Hepatic stellate cell (primary cell): Measurements from ENCODE around the gene TSEN54.
"Not testable (repeated sequence)": the region's sequence is repeated elsewhere in the genome, so short reads cannot be mapped to it uniquely, and the experiment has no call there.

Source experiments
- DNase-seq: peaks from one replicate; pipeline ENCODE4 v3.0.0; 2011; ENCODE audit warnings: low spot score

The TSEN54 gene

DNA sequence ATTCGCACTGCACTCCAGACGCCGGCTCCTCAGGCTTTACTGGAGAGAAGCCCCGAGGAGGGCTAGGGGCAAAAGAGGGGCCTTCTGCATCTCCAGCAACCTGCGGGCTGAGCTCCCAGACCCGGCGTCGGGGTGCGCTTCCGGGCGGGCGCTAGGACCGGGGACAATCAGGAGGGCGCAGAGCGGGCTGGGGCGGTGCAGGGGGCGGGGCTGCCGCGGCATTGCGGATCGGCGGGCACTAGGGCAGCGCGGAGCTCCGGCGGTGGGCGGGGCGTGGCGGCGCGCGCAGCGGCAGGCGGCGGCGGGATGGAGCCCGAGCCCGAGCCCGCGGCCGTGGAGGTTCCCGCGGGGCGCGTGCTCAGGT is at the start of gene TSEN54:
Gene TSEN54 (plus strand): TSS at position 274 of the 364 bp plus-strand sequence. CDS start 33 bp downstream, at position 307.
- peak; percentile 98 for DNase-seq

DNA sequence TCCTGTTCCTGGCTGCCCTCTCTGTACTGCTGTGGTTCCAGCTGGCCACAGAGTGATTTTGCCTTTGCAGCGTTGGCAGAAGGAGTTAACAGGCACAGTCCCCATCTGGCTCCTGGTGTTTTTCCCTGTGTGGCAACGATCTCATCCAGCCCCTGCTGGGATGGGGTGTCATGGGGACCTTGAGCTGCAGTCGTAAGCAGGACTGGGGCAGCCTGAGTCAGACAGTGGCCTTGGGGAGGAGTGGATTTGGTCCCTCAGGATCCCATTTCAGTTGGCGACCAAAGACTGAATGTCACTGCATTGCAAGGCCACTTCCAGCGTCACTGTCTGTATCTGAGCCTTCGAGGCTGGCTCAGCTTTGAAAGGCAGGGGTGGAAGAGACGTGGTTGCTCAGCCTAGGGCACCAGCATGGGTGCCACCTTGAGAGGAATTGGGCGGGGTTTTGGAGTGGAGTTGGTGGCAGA is 48.0 kb upstream of the TSEN54 start:
- DNase-seq, result no peak

DNA sequence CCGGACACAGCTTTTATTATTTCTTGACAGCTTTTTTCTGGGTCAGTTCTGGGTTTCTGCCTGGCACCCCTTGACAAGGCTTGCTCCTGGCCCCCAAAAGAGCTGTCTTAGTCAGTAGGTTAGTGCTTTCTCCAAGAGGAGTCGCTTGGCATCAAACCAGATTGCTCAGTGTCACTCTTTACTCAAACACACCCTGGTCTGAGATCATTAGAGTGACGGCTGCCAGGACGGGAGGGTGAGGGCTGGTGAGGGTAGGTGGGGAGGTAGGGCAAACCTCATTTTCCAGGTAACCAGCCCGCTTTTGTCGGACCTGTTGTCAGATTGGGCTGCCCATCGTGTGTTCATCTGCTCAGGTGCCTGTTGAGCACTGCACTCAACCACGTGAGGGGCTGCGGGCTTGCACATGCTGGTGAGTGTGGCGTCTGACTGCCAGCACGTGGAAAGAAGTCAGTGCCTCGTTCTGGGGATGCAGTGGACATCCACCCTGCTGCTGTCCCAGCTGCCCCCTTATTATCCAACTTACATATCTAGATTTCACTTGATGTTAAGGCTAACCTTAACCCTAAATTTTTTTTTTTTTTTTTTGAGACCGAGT is 47.5 kb upstream of the TSEN54 start:
- DNase-seq, result no peak

DNA sequence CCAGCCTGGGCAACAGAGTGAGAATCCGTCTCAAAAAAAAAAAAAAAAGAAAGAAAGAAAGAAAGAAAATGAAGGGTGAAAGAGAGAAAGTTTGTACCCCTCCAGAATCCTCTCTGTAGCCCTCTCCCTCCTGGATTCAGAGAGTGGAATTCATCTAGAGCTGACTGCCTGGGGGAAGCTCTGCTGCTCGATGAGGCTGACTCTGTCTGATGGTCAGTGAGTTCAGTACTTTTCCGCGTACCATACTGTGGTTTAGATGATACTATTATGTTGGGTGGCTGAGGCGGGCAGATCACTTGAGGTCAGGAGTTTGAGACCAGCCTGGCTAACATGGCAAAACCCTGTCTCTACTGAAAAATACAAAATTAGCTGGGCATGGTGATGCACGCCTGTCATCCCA is 45.1 kb upstream of the TSEN54 start:
- no peak for DNase-seq

DNA sequence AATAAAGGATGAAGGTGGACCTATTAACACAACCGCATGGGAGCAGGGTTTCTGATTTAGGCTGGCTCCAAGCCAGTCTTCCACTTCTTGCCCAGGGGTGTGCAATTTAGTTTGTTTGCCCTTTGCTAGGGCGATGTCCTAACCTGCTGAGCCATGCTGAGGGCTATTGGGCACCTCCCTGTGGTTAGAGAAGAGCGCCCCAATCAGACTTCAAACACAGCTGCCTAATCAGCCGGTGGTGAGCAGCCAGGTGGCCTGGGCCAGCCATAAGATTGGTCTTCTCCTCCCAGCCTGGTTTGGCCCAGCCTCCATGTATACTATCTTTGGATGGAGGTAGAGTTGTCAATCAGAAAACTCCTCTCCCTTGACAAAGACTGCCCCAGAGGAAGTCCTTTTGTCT is 44.2 kb upstream of the TSEN54 start:
- DNase-seq, result no peak

DNA sequence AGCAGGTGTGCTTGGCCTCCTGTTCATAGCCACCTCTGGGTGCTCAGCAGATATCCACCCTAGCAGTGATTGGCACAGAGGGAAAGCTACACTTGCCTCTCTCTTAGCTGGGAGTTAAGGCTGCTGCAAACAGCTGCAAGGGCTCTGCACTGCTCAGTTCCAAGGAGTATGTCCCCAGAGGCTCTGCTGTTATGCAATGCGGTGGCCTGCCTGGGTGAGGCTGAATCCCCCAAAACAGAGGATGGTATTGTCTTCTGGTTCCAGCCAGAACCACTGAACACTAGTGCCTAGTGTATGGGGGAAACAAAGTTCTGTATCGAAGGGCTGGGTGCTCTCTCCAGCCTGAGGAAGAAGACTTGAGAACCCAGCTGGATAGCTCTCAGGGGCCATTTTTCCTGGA is 43.1 kb upstream of the TSEN54 start:
- no peak for DNase-seq

DNA sequence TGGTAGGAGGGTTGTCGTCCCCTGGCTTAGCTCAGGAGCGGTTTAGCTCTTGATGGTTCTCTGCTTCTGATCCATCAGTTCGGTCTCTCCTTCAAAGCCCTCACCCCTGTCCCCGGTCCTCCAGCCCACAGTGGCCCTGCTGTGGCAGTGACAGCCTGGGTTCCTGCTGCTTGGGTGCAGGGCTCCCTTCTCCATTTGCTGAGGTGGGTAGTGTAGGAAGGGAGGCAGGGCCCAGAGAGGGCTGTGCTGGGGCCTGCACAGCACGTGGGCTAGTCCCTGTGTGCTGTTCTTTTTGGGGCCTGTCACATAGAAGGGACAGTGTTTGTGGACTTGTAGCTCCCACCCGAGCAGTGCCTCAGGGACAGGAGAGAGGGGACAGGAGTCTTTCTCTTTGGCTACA is 41.6 kb upstream of the TSEN54 start:
- DNase-seq, result no peak

DNA sequence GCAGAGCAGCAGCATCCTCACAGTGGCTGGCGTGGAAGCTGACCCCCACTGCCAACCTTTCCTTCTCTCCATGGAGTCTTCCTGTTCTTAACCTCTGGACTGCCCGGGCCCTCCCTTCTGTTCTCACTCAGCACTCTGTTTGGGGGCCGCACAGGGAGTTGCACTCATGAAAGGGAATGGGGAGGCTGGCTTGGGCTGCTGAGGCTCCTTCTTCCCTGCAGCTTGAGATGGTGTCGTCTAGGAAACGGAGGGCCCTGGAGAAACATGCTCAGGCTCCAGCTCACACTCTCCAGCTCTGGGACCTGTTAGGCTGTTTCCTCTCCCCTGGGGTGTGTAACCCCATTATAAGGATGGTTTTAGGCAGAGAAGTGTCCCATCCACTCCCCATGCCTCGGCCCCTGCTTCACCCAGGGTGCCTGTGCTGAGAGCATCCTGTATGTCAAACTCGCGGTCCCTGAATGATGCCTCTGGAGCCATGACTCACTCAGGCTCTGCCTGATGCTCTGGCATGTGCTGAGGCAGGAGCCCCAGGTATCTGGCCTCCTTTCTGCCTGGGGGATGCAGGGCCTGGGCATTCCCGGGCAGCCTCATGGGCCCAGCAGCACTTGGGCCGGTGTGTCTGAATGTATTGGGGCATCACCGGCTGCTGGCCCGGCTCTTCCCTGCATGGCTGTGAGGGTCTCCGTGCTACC is 41.0 kb upstream of the TSEN54 start:
- no peak for DNase-seq

DNA sequence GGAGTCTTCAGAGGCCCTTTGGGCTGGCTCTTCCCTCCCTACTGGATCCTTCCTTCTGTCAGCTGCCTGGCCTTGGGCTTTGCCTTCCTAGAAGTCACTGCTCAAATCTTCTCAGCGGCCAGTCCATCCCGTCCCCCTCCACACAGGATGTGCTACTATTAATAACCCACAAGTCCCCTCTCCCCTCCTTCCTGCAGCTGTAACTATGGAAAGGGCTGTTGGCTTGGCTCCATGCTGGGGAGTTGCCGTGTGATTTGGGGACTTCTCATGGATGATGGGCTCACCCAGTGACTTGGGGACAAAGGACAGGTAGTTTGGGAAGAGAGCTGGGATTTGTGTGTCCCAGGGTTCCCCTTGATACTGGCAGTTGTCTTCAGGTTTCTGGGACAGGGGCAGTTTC is 40.5 kb upstream of the TSEN54 start:
- peak; percentile 75 for DNase-seq

DNA sequence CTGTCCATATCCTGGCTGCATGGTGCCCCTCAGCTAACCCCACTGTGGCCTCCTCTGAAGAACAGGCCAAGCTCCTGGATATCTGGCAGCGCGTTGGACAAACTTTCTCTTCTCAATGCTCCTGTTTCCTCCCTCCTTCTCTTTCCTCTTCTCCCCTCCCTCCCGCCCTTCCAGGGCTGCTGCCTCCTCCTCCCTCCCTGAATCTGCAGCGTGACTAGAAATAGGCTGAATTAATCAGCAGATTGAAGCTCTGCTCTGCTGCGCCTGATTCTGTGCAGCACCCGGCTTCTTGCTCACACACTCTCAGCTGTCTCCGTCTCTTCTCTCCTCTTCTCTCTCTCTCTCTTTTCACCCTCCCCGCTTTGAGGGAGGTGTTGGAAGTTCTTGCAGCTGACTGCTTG is 40.1 kb upstream of the TSEN54 start:
- DNase-seq, result peak; percentile 77

DNA sequence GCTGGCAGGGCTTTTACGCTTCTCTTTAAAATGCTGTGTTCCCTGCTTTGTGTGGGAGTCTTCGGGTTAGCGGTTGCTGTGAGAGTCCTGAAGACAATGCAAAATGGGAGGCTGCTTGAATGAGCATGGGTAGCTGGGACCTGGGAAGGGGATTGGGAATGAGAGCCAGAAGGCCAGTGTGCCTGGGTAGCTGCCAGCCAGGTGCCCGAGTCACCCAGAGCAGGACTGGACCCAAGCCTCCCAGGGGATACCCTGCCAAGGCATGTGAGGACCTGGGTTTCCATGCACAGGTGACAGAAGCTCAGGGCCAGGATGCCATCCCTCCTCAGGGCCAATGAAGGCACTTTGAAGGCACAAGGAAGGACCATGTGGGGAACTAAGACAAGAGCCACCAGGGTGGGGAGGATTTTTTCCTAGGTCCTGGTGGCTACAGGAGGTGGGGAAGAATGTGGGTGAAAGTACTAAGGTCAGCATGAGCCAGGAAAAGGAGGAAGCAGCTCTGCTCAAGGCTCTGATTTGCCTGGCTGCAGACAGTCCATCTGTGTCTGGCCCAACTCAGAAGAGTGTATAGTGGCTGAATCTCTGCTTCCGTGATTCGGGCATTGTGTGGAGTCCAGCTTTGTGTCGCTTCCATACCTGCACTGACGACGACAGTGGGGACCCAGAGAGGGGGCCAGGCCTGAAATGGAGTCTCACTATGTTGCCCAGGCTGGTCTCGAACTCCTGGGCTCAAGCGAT is 39.4 kb upstream of the TSEN54 start:
- DNase-seq, result no peak

DNA sequence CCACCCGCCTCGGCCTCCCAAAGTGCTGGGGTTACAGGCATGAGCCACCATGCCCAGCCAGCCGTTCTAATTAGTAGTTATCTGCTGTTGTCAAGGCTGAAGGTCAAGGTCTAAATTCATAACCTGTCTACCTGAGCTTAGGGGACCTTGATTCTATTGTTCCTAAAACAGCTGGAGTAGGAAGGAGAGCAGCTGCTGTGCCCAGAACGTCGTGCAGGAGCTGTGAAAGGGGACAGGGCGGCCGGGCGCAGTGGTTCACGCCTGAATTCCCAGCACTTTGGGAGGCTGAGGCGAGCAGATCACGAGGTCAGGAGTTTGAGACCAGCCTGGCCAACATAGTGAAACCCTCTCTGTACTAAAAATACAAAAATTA is 38.9 kb upstream of the TSEN54 start:
- not testable (repeated sequence) for DNase-seq

DNA sequence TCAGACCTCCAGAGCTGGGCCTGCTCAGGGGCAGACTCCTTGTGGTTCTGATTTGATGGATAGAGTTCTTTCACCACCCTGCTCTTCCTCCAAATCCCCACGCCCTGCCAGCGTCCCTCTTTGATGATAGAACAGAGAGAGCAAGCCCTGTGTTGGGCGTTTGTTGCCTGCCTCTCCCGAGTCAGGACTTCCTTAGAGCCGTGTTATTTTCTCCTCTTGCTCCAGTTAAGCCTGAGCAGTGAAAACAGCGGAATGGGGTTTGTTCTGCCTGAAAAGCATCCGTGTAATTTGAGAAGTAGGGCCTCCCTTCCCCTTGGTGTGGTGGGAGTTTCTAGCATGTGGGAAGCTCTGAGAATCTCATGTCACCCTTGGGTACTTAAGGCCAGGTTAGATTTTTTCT is 37.8 kb upstream of the TSEN54 start:
- DNase-seq, result no peak

DNA sequence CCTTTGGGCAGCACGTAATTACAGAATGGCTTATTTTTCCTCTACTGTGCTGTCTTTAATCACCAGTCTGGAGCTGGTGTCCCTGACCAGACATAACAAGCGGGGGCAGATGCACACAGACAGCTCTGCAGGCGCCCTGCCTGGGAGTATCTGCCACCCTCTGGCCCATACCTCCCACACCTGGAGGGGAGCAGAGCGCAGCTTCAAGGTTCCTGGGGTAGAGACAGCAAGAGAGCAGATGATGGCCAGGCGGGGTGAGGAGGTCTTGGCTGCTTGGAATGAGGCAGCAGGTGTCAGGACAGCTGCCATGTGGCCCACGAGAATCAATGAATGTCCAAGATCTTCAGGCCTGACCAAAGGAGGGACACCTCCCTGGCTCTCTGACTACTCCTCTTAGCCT is 36.0 kb upstream of the TSEN54 start:
- DNase-seq, result no peak

DNA sequence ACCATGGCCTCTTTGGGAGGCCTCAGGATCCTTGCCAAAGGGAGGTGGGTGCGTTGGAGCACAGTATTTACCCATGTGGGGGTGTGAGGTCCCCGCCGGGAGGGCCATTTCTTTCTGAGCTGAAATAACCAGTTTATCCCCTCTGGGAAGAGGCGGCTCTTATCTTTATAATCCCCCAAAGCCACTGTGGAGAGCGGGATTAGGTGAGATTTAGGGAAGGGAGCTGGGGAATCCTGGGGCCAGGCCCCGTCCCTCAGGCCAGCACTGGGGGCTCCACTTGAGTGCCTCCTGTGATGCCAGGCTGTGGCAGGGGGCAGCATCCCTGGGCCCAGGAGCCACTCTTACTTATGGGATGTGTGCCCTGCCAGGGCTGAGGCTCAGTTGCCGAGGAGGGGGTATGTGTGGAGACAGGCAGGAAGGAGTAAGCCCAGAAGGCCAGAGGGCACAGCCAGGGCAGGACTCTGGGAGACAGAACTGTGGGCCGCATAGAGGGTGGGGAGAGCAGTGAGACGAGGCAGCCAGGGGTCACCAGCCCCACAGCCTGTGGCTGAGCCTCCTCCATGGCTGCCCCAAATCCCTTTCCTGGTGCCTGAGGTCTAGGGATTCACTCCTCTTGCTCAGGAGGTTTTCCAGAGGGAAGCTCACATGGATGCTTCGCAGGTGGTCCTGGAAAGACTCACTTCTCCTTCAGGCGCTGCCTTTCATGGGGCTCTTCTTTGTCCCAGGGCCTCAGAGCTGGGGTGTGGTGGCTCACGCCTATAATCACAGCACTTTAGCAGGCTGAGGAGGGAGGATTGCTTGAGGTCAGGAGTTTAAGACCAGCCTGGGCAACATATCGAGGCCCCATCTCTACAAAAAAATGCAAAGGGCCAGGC is 34.9 kb upstream of the TSEN54 start:
- no peak for DNase-seq

DNA sequence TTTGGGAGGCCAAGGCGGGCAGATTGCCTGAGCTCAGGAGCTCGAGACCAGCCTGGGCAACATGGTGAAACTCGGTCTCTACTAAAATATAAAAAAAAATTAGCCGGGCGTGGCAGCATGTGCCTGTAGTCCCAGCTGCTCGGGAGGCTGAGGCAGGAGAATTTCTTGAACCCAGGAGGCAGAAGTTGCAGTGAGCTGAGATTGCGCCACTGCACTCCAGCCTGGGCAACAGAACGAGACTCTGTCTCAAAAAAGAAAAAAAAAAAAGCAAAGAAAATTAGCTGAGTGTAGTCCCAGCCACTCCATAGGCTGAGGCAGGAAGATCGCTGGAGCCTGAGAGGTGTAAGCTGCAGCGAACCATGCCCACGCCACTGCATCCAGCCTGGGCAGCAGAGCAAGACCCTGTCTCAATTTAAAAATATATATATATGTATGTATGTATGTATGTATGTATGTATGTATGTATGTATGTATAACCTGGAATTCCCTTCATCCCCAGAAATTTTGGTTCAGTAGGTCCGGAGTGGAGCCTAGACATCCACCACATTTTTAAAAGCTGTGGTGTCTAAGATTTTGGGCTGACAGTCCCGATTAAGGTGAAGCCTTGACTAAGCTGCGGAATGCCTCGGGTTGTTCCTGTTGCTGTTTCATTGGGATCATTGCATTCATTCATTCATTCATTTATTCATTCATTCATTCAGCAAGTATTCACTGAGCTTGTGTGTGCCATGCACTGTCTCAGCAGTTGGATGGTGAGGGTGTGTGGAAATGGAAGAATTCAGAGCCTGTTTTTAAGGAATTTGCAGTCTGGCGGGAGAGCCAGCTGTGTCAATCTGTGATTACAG is 34.0 kb upstream of the TSEN54 start:
- DNase-seq, result no peak

DNA sequence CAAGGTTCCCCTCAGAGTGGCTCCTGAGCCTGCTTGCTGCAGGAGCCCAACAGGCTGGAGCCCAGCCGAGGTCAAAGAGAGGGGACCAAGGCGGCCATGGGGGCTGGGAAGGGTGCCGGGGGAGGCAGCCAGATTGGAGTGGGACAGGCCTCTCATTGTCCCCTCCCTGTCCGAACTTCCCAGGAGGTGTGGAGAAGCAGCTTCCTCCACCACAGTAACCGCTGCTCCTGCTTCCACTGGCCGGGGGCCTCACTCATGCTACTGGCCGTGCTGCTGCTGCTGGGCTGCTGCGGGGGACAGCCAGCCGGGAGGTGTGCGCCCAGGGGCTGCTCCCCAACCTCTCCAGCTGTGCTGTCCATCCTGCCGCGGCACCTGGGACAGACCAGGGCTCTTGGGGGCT is 30.6 kb upstream of the TSEN54 start:
- no peak for DNase-seq

DNA sequence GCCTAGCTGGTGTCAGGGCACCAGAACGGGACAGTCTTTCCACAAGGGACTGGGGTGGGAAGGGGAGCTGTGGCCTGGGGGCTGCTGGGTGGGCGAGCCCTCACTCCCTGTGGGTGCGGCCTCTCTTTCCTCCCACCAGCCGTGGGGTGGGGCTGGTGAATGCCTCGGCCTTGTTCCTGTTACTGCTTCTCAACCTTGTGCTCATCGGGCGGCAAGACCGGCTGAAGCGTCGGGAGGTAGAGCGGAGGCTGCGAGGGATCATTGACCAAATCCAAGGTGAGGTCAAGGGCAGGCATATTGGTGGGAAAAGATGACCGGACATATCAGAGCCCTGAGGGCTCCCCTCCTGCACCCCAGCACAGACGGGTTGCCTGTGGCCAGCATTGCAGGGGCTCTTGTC is 30.2 kb upstream of the TSEN54 start:
- no peak for DNase-seq

DNA sequence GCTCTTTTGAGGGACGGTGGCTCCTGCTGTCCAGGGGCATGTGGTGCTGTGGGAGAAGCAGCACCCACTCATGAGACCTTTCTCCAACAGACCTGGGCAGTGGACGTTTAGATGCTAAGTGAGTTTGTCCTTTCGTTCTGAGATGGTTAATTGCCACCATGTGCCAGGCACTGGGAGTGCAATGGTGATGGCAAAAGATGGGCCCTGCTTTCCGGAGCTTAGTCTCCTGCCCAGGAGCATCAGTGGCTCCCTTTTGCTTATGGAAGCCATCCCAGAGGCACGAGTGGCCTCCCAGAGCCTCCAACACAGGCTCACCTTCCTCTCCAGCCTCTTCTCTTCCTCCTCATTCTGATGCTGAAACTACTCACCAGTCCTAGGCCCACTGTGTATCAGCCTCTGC is 29.4 kb upstream of the TSEN54 start:
- no peak for DNase-seq

DNA sequence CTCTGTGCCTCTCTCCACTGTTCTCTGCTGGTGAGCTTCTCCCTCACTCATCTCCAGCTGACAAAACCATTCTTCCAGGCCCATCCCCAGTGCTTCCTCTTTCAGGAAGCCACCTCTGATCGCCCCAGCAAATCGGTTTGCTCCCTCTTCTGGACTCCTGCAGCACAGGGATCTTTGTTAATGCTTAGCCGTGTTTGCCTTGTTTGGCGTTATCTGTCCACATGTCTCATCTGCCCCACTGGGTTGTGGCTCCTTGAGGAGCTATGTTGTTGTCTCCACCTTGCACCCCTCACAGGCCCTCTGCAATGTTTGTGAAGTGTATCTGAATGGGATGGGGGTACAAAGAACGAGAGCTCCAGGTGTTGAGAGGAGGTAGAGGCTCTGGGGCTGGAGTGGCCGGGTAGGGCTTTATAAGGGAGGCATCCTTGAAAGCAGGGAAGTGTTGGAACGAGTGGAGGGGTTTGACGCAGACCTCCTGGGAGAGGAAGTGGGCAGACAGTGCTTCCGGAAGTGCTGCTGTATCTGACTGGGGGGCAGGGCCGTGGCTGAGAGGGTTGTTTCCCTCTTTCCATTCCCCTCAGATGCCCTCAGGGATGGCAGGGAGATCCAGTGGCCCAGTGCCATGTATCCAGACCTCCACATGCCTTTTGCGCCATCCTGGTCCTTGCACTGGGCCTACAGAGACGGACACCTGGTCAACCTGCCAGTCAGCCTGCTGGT is 28.8 kb upstream of the TSEN54 start:
- peak; percentile 53 for DNase-seq
